ENCODE data around the gene MAP1LC3A. TPM values are rescaled to one million over a fixed set of nuclear protein-coding genes. Genes with fewer than 3 reads are reported as not detected.

MAP1LC3A gene
- polyA plus RNA-seq, 1 donor, result 40.9 TPM

- Histone ChIP-seq H3K36me3 (ENCODE audit: control insufficient read depth, insufficient read depth, low read length) (peaks cover 23% of the 10 kb centered on the region), H3K4me3 (ENCODE audit: low read length) (no peak overlapping the region), H3K27ac (ENCODE audit: low read length) (no peak overlapping the region), H3K9me3 (ENCODE audit: control insufficient read depth, low read depth, low read length) (no peaks in the 10 kb centered on the region), H3K27me3 (ENCODE audit: control insufficient read depth, insufficient read depth, low read length) (no peaks in the 10 kb centered on the region), H3K4me1 (ENCODE audit: control insufficient read depth, insufficient read depth, low read length) (no peaks in the 10 kb centered on the region)
- WGBS (ENCODE audit: insufficient coverage, low lambda C conversion rate), result no CpG with 5 or more reads among the region's 5 CpGs
- no peak for DNase-seq
These were observed 16.8 kb downstream of the MAP1LC3A start for GRCh38 chr20:34575271-34575670.

DNA sequence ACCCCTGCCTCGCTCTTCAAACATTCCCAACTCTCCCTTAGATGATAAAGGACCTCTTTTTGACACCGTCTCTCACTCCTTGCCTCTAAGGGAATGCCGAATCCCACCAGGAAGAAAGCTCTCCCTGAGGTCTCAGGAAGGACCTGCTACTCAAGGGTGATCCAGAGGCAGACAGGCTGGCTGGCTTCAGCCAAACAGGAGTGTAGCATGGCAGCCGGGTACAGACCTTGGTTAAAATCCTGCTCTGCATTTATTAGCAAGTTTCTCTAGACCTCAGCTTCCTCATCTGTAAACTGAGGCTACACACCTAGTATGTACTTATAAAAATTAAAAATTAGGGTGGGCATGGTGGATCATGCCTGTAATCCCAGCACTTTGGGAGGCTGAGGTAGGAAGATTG is 17.2 kb downstream of the MAP1LC3A start:
- DNase-seq, result no peak
- H3K27ac ChIP-seq (ENCODE audit: low read length), result no peak overlapping the region
- H3K9me3 ChIP-seq (ENCODE audit: control insufficient read depth, low read depth, low read length), result no peaks in the 10 kb centered on the region
- no peaks in the 10 kb centered on the region for H3K4me1 ChIP-seq (ENCODE audit: control insufficient read depth, insufficient read depth, low read length)
- H3K27me3 ChIP-seq (ENCODE audit: control insufficient read depth, insufficient read depth, low read length), result no peaks in the 10 kb centered on the region
- WGBS (ENCODE audit: insufficient coverage, low lambda C conversion rate), result no CpG with 5 or more reads among the region's 4 CpGs
- H3K4me3 ChIP-seq (ENCODE audit: low read length), result no peak overlapping the region
- H3K36me3 ChIP-seq (ENCODE audit: control insufficient read depth, insufficient read depth, low read length), result peaks cover 26% of the 10 kb centered on the region

DNA sequence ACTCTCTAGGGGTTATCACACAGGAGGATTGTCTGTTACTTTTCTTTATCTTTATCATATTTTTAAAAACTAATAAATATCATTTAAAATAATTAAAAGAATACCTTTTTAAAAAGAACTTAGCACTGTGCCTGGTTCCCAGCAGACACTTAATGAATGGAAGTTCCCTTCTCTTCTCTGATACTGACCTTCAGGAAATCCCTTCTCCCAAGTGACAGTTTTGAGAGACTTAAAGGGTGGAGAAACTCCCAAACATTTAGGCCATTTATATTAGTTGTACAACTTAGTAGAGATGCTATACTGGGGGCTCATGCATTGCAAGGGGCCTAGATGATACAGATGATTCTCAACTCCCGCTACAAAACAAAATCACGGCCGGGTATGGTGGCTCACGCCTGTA is 18.5 kb downstream of the MAP1LC3A start:
- no peak for DNase-seq
- H3K9me3 ChIP-seq (ENCODE audit: control insufficient read depth, low read depth, low read length), result no peaks in the 10 kb centered on the region
- no peak overlapping the region for H3K4me3 ChIP-seq (ENCODE audit: low read length)
- H3K27ac ChIP-seq (ENCODE audit: low read length), result no peak overlapping the region
- peaks cover 5% of the 10 kb centered on the region for H3K4me1 ChIP-seq (ENCODE audit: control insufficient read depth, insufficient read depth, low read length)
- peaks cover 26% of the 10 kb centered on the region for H3K36me3 ChIP-seq (ENCODE audit: control insufficient read depth, insufficient read depth, low read length)
- H3K27me3 ChIP-seq (ENCODE audit: control insufficient read depth, insufficient read depth, low read length), result no peaks in the 10 kb centered on the region
- WGBS (ENCODE audit: insufficient coverage, low lambda C conversion rate), result no CpG with 5 or more reads among the region's 4 CpGs

GRCh38 chr20:34578025-34578424 is 19.5 kb downstream of the MAP1LC3A start:
- peaks cover 28% of the 10 kb centered on the region for H3K36me3 ChIP-seq (ENCODE audit: control insufficient read depth, insufficient read depth, low read length)
- WGBS (ENCODE audit: insufficient coverage, low lambda C conversion rate), result no CpG with 5 or more reads among the region's 2 CpGs
- H3K27me3 ChIP-seq (ENCODE audit: control insufficient read depth, insufficient read depth, low read length), result no peaks in the 10 kb centered on the region
- no peaks in the 10 kb centered on the region for H3K9me3 ChIP-seq (ENCODE audit: control insufficient read depth, low read depth, low read length)
- H3K4me1 ChIP-seq (ENCODE audit: control insufficient read depth, insufficient read depth, low read length), result peaks cover 5% of the 10 kb centered on the region
- H3K4me3 ChIP-seq (ENCODE audit: low read length), result no peak overlapping the region
- DNase-seq, result no peak
- H3K27ac ChIP-seq (ENCODE audit: low read length), result no peak overlapping the region

GRCh38 chr20:34578521-34578920 is 20.0 kb downstream of the MAP1LC3A start:
- H3K27ac ChIP-seq (ENCODE audit: low read length), result no peak overlapping the region
- no CpG with 5 or more reads among the region's 6 CpGs for WGBS (ENCODE audit: insufficient coverage, low lambda C conversion rate)

GRCh38 chr20:34579191-34579978 is 20.9 kb downstream of the MAP1LC3A start:
- Histone ChIP-seq H3K27me3 (ENCODE audit: control insufficient read depth, insufficient read depth, low read length) (no peaks in the 10 kb centered on the region), H3K4me3 (ENCODE audit: low read length) (no peak overlapping the region), H3K27ac (ENCODE audit: low read length) (no peak overlapping the region), H3K36me3 (ENCODE audit: control insufficient read depth, insufficient read depth, low read length) (peaks cover 24% of the 10 kb centered on the region), H3K9me3 (ENCODE audit: control insufficient read depth, low read depth, low read length) (no peaks in the 10 kb centered on the region), H3K4me1 (ENCODE audit: control insufficient read depth, insufficient read depth, low read length) (peaks cover 5% of the 10 kb centered on the region)
- no CpG with 5 or more reads among the region's 11 CpGs for WGBS (ENCODE audit: insufficient coverage, low lambda C conversion rate)
- DNase-seq, result peak; percentile 57 to 61

More at GRCh38 chr20:34578521-34578920, 20.0 kb downstream of the MAP1LC3A start:
- H3K4me3 ChIP-seq (ENCODE audit: low read length), result no peak overlapping the region
- no peaks in the 10 kb centered on the region for H3K27me3 ChIP-seq (ENCODE audit: control insufficient read depth, insufficient read depth, low read length)
- peaks cover 24% of the 10 kb centered on the region for H3K36me3 ChIP-seq (ENCODE audit: control insufficient read depth, insufficient read depth, low read length)
- H3K9me3 ChIP-seq (ENCODE audit: control insufficient read depth, low read depth, low read length), result no peaks in the 10 kb centered on the region
- no peak for DNase-seq
- H3K4me1 ChIP-seq (ENCODE audit: control insufficient read depth, insufficient read depth, low read length), result peaks cover 5% of the 10 kb centered on the region

- Histone ChIP-seq H3K27me3 (ENCODE audit: control insufficient read depth, insufficient read depth, low read length) (no peaks in the 10 kb centered on the region), H3K4me1 (ENCODE audit: control insufficient read depth, insufficient read depth, low read length) (peaks cover 5% of the 10 kb centered on the region), H3K36me3 (ENCODE audit: control insufficient read depth, insufficient read depth, low read length) (peaks cover 22% of the 10 kb centered on the region), H3K4me3 (ENCODE audit: low read length) (no peak overlapping the region), H3K9me3 (ENCODE audit: control insufficient read depth, low read depth, low read length) (no peaks in the 10 kb centered on the region), H3K27ac (ENCODE audit: low read length) (no peak overlapping the region)
- DNase-seq, result no peak
- no CpG with 5 or more reads among the region's 7 CpGs for WGBS (ENCODE audit: insufficient coverage, low lambda C conversion rate)
These were observed 21.7 kb downstream of the MAP1LC3A start for GRCh38 chr20:34579979-34580940.

- Histone ChIP-seq H3K4me1 (ENCODE audit: control insufficient read depth, insufficient read depth, low read length) (peaks cover 5% of the 10 kb centered on the region), H3K36me3 (ENCODE audit: control insufficient read depth, insufficient read depth, low read length) (peaks cover 26% of the 10 kb centered on the region), H3K27ac (ENCODE audit: low read length) (peak overlapping the region; percentile 22), H3K4me3 (ENCODE audit: low read length) (no peak overlapping the region), H3K27me3 (ENCODE audit: control insufficient read depth, insufficient read depth, low read length) (no peaks in the 10 kb centered on the region), H3K9me3 (ENCODE audit: control insufficient read depth, low read depth, low read length) (no peaks in the 10 kb centered on the region)
- peak in 1 of 2 donors; percentile 29 for DNase-seq
- no CpG with 5 or more reads among the region's 11 CpGs for WGBS (ENCODE audit: insufficient coverage, low lambda C conversion rate)
These were observed 23.0 kb downstream of the MAP1LC3A start for GRCh38 chr20:34581341-34582184.

DNA sequence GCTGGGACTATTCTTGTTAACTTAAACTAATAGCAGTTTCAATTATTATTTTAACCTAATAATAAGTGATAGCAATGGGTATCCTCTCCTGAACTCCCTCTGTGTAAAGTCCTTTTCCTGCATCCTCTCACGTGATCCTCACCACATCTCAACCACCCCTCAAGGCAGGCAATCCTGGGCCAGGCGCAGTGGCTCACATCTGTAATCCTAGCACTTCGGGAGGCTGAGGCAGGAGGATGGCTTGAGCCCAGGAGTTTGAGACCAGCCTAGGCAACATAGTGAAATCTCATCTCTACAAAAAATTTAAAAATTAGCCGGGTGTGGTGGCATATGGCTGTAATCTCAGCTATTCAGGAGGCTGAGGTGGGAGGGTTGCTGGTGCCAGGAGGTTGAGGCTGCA is 23.7 kb downstream of the MAP1LC3A start:
- WGBS (ENCODE audit: insufficient coverage, low lambda C conversion rate), result no CpG with 5 or more reads among the region's 4 CpGs

DNA sequence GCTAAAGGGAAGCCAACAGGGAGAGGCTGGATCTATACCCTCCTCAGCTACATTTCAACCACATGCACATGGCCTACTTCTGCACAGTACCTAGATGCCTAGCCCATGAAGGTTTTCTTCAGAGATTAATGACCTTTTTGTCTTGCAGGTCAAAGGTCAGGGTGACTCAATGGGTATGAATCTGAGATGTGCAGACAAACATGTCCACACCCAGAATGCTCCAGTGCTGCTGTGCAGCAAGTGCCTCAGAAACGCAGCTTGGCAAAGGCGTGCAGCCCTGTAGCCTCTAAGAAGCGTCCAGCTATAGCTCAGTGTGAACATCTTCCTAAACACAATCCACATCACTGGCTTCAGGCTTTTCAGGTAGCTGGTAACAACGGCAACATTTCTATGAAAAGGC is 24.4 kb downstream of the MAP1LC3A start:
- Histone ChIP-seq H3K4me1 (ENCODE audit: control insufficient read depth, insufficient read depth, low read length) (peaks cover 5% of the 10 kb centered on the region), H3K27ac (ENCODE audit: low read length) (no peak overlapping the region), H3K36me3 (ENCODE audit: control insufficient read depth, insufficient read depth, low read length) (peaks cover 26% of the 10 kb centered on the region), H3K4me3 (ENCODE audit: low read length) (no peak overlapping the region), H3K27me3 (ENCODE audit: control insufficient read depth, insufficient read depth, low read length) (no peaks in the 10 kb centered on the region), H3K9me3 (ENCODE audit: control insufficient read depth, low read depth, low read length) (no peaks in the 10 kb centered on the region)
- DNase-seq, result no peak
- WGBS (ENCODE audit: insufficient coverage, low lambda C conversion rate), result no CpG with 5 or more reads among the region's 4 CpGs

More for the DNA sequence above, 23.7 kb downstream of the MAP1LC3A start:
- H3K4me1 ChIP-seq (ENCODE audit: control insufficient read depth, insufficient read depth, low read length), result peaks cover 5% of the 10 kb centered on the region
- H3K27ac ChIP-seq (ENCODE audit: low read length), result no peak overlapping the region
- H3K27me3 ChIP-seq (ENCODE audit: control insufficient read depth, insufficient read depth, low read length), result no peaks in the 10 kb centered on the region
- DNase-seq, result no peak
- no peaks in the 10 kb centered on the region for H3K9me3 ChIP-seq (ENCODE audit: control insufficient read depth, low read depth, low read length)
- H3K4me3 ChIP-seq (ENCODE audit: low read length), result no peak overlapping the region
- H3K36me3 ChIP-seq (ENCODE audit: control insufficient read depth, insufficient read depth, low read length), result peaks cover 26% of the 10 kb centered on the region
